GM21576 (cell line): ENCODE data around the gene RESF1.
"Not testable (repeated sequence)": the region's sequence is repeated elsewhere in the genome, so short reads cannot be mapped to it uniquely, and the experiment has no call there.

Experiments
- ATAC-seq: cut with Tn5 transposase; IDR thresholded peaks from one replicate; pipeline ENCODE4 v1.9.1; 2021; ENCODE audit warnings: mild to moderate bottlenecking, moderate library complexity; ENCODE audit not compliant: unreplicated experiment

The RESF1 gene

GRCh38 chr12:31959161-31959700, at the start of gene RESF1:
TSS of gene RESF1 (plus strand) at chr12:31959415. CDS start at chr12:31980956, 21,541 bp downstream.
- ATAC-seq = peak; percentile 83

- ATAC-seq = no peak
Measured at GRCh38 chr12:31914927-31915326, 44.3 kb upstream of the RESF1 start.

- no peak for ATAC-seq
Measured at GRCh38 chr12:31915446-31915845, 43.8 kb upstream of the RESF1 start.

- no peak for ATAC-seq
Measured at GRCh38 chr12:31922341-31923062, 36.7 kb upstream of the RESF1 start.

GRCh38 chr12:31923063-31923412, 36.2 kb upstream of the RESF1 start:
- ATAC-seq = no peak

- ATAC-seq = no peak
Measured at GRCh38 chr12:31928246-31929026, 30.8 kb upstream of the RESF1 start.

GRCh38 chr12:31929027-31929526, 30.1 kb upstream of the RESF1 start:
- no peak for ATAC-seq

GRCh38 chr12:31931796-31932715, 27.2 kb upstream of the RESF1 start:
- no peak for ATAC-seq

GRCh38 chr12:31944299-31944698, 14.9 kb upstream of the RESF1 start:
- ATAC-seq = no peak

- ATAC-seq = no peak
Measured at GRCh38 chr12:31947971-31948370, 11.2 kb upstream of the RESF1 start.

GRCh38 chr12:31948697-31949359, 10.4 kb upstream of the RESF1 start:
- ATAC-seq = not testable (repeated sequence)

- ATAC-seq = no peak
Measured at GRCh38 chr12:31950088-31950487, 9.1 kb upstream of the RESF1 start.

- ATAC-seq = no peak
Measured at GRCh38 chr12:31950492-31950891, 8.7 kb upstream of the RESF1 start.

GRCh38 chr12:31951008-31951407, 8.2 kb upstream of the RESF1 start:
- no peak for ATAC-seq

- ATAC-seq = no peak
Measured at GRCh38 chr12:31951939-31952338, 7.3 kb upstream of the RESF1 start.

- ATAC-seq = no peak
Measured at GRCh38 chr12:31952418-31952817, 6.8 kb upstream of the RESF1 start.

GRCh38 chr12:31954925-31955858, 4.0 kb upstream of the RESF1 start:
- ATAC-seq = no peak

GRCh38 chr12:31958569-31959160, 550 bp upstream of the RESF1 start:
- ATAC-seq = no peak
